Loucy (cell line): Measurements from ENCODE around the gene HOXA11.

Experiments used
- EZH2phosphoT487 ChIP-seq: fragments of 200-600 bp; IDR thresholded peaks from 2 replicates; pipeline ENCODE4 v1.6.1; 2018; ENCODE audit warnings: antibody characterized with exemption, mild to moderate bottlenecking, moderate library complexity, borderline replicate concordance
- TF ChIP-seq, protein P1 (sequence below): fragments of 200-600 bp; sonication (generic); conservative IDR thresholded peaks from 2 replicates; pipeline ENCODE4 v1.5.1; 2014; ENCODE audit warnings: mild to moderate bottlenecking, antibody characterized with exemption, low read length

GRCh38 chr7:27201580-27202017, 16.6 kb upstream of the HOXA11 start:
- TF ChIP-seq EZH2phosphoT487: no peak
- TF ChIP-seq, protein P1, sequence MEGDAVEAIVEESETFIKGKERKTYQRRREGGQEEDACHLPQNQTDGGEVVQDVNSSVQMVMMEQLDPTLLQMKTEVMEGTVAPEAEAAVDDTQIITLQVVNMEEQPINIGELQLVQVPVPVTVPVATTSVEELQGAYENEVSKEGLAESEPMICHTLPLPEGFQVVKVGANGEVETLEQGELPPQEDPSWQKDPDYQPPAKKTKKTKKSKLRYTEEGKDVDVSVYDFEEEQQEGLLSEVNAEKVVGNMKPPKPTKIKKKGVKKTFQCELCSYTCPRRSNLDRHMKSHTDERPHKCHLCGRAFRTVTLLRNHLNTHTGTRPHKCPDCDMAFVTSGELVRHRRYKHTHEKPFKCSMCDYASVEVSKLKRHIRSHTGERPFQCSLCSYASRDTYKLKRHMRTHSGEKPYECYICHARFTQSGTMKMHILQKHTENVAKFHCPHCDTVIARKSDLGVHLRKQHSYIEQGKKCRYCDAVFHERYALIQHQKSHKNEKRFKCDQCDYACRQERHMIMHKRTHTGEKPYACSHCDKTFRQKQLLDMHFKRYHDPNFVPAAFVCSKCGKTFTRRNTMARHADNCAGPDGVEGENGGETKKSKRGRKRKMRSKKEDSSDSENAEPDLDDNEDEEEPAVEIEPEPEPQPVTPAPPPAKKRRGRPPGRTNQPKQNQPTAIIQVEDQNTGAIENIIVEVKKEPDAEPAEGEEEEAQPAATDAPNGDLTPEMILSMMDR: no peak
